GM21737 (cell line): ENCODE data around the gene RCAN3.
"Not testable (repeated sequence)": the region's sequence is repeated elsewhere in the genome, so short reads cannot be mapped to it uniquely, and the experiment has no call there.

ENCODE experiments used
- ATAC-seq: cut with Tn5 transposase; IDR thresholded peaks from one replicate; pipeline ENCODE4 v1.9.1; 2021; ENCODE audit warnings: mild to moderate bottlenecking, moderate library complexity; ENCODE audit not compliant: unreplicated experiment

The RCAN3 gene

GRCh38 chr1:24508911-24509310 lies 6.3 kb downstream of the RCAN3 start:
- no peak for ATAC-seq

GRCh38 chr1:24513706-24514105 lies 11.1 kb downstream of the RCAN3 start:
- no peak for ATAC-seq

GRCh38 chr1:24514946-24515345 lies 12.3 kb downstream of the RCAN3 start:
- ATAC-seq, result no peak

DNA sequence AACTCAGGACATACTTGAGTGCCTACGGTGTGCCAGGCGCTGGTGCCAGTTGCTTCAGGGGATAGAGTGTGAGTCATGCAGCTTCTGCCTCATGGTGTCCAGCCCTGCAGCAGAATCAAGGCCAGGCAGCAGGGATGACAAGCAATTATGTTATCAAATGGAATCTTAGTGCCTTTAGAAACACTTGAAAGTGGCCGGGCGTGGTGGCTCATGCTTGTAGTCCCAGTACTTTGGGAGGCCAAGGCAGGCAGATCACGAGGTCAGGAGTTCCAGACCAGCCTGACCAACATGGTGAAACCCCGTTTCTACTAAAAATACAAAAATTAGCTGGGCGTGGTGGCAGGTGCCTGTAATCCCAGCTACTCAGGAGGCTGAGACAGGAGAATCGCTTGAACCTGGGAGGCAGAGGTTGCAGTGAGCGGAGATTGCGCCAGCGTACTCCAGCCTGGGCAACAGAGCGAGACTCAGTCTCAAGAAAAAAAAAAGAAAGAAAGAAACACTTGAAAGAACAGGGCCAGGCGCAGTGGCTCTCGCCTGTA lies 13.1 kb downstream of the RCAN3 start:
- ATAC-seq, result not testable (repeated sequence)

DNA sequence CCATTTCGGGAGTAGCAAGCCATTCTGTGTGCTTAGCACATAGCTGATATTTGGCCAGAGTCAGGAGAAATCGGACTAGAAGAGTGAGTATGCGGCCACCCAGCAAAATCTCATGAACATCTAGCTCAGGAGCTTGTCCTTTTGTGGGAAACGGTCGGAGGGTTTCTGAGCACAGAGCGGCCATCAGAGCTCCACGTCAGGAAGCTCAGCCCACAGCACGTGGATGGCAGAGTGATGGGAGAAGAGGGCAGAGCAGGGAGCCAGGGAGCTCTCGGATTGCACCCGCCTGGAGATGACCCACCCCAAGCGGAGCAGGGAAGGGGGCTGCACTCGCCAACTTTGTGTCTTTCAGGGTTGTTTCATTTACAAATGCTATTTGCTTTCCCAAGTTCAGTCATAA lies 13.9 kb downstream of the RCAN3 start:
- no peak for ATAC-seq

GRCh38 chr1:24517898-24518297 lies 15.3 kb downstream of the RCAN3 start:
- ATAC-seq, result no peak

GRCh38 chr1:24520282-24520681 lies 17.6 kb downstream of the RCAN3 start:
- not testable (repeated sequence) for ATAC-seq

- no peak for ATAC-seq
These were observed 23.0 kb downstream of the RCAN3 start for GRCh38 chr1:24525606-24526005.

DNA sequence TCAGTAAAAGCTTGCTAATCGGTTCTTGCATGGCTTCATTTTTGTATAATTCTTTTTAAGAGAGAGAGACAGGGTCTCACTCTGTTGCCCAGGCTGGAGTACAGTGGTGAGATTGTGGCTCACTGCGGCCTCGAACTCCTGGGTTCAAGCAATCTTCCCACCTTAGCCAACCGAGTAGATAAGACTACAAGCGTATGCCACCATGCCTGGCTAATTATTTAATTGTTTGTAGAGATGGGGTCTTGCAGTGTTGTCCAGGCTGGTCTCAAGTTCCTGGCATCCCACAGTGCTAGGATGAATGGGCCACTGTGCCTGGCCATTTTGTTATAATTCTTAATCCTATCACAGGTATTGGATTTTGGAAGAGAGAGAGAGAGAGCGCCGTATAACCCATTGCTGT lies 23.4 kb downstream of the RCAN3 start:
- no peak for ATAC-seq

DNA sequence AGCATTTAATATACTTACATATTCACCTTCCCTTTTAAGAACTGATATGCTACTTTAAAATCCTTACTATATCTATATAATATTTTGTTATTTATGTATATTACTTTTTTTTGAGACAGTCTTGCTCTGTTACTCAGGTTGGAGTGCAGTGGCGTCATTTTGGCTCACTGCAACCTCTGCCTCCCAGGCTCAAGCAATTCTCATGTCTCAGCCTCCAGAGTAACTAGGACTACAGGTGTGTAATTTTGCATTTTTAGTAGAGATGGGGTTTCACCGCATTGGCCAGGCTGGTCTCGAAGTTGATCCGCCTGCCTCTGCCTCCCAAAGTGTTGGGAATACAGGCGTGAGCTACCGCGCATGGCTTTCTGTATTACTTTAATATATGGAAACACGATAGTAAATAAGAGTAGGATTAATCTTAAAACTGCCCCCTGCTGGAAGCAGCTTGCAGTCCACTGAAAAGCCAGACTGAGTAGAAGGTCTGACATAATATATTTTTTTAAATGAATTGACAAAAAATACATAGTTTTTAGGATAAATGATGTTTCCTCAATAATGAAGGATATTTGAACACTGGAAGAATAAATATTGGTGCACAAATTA lies 24.4 kb downstream of the RCAN3 start:
- ATAC-seq, result no peak

DNA sequence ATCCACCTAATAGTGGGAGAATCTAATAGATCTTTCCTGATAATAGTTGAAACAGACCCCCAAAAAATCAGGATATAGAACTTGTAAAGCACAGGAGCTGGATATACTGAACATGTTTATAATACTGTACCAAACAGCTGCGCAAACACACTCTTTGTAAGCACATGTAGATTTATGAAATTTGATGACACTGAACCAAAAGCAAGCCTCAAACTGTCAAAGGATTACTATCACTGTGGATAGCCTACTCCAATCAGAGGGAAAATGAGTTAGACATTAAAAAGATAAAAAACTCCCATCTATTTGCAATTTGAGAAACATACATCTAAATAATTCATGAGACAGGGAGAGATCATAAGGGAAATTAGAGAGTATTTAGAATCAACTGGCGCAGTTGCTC lies 26.1 kb downstream of the RCAN3 start:
- no peak for ATAC-seq

DNA sequence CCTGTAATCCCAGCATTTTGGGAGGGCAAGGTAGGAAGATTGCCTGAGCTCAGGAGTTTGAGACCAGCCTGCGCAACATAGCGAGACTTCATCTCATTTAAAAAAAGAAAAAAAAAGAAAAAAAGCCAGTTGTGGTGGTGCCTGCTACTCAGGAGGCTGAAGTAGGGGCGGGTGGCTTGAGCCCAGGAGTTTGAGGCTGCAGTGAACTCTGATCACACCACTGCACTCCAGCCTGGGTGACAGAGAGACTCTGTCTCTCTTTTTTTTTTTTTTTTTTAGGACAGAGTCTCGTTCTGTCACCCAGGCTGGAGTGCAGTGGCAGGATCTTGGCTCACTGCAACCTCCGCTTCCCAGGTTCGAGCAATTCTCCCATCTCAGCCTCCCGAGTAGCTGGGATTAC lies 26.7 kb downstream of the RCAN3 start:
- ATAC-seq, result not testable (repeated sequence)

DNA sequence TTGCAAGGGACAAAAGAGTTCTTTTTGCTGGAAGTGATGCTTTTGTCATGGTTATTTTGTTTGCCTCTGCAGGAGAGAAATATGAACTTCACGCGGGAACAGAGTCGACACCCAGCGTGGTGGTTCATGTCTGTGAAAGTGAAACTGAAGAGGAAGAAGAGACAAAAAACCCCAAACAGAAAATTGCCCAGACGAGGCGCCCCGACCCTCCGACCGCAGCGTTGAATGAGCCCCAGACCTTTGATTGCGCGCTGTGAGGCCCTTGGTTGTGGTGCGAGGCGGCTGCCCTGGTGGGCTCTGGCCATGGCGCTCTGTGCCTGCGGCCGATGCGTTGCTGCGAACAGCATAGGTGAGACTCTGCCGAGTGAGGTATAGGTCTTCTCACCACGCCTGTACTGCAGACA lies 32.4 kb downstream of the RCAN3 start:
- no peak for ATAC-seq

DNA sequence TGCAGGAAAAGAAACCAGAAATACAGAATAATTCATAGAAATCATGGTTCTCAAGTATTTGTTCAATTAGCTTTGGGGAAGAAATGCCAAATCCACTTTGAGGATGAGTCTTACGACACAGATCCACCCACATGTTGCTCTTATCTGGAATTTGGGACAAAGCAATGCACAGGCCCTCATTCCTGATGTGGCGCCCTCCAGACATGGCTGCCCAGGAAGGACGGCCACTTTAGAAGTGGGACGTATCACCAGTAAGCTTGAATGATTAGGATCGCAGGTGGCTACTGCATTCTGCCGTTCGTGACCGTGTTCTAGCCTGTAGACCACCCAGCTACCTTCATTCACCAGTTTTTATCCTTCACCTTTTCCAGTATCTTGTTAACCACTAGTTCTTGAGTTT lies 33.1 kb downstream of the RCAN3 start:
- ATAC-seq, result no peak

GRCh38 chr1:24536391-24536840 lies 33.8 kb downstream of the RCAN3 start:
- ATAC-seq, result no peak

- ATAC-seq, result no peak
These were observed 37.6 kb downstream of the RCAN3 start for GRCh38 chr1:24540051-24540905.

GRCh38 chr1:24540906-24541710 lies 38.5 kb downstream of the RCAN3 start:
- ATAC-seq, result no peak

DNA sequence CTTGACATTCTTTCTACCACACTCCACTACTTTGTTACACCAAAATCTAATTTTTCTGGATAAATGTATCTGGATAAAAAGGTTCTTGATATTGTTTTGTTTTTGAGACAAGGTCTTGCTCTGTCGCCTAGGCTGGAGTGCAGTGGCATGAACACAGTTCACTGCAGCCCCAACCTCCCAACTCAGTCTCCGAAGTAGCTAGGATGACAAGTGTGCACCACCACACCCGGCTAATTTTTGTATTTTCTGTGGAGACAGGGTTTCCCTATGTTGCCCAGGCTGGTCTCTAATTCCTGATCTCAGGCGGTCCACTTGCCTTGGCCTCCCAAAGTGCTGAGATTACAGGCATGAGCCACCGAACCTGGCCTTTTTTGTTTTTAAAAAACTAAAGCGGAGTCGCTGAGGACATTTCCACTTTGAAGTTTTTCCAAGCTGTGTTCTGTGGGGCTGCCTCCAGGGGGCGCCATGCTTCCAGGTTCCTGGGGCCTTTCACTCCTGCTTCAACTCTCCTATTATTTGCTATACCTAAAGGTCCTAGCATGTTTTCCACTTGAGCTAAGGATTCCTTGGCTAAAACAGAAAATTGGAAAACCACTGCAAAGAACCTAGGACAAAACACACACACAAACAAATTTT lies 39.2 kb downstream of the RCAN3 start:
- ATAC-seq, result no peak

DNA sequence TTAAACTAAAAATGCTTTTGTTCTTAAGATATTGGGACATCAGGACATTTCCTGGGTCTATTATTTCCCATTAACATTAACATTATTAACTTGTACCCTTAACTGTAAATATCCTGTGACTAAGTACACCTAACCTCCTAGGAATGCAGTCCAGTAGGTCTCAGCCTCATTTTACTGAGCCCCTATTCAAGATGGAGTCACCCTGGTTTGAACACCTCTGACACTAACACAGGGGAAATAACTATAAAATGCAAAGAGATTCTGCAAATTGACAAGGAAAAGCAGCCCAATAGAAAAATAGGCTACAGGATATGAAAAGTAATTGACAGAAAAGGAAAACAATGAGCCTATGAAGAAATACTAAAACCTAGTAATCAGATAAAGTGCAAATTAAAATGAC lies 41.6 kb downstream of the RCAN3 start:
- no peak for ATAC-seq

DNA sequence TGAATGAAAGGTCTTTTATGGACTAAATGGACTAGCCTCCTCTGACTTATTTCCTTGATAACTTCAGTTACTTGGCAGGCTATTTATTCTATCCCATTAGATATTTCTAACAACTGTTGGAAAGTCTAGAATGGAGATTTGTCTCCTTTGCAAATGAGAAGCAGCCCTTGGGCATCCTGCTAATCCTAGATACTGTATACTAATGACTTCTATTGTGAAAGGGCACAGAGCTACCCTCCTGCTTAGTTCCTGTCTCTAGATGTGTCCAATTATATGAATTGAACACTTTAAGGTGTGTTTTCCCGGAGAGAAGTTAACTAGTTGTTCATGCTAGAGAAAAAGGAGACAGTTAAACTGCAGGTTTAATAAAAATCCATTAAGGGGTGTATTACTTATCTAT lies 43.0 kb downstream of the RCAN3 start:
- ATAC-seq, result no peak

DNA sequence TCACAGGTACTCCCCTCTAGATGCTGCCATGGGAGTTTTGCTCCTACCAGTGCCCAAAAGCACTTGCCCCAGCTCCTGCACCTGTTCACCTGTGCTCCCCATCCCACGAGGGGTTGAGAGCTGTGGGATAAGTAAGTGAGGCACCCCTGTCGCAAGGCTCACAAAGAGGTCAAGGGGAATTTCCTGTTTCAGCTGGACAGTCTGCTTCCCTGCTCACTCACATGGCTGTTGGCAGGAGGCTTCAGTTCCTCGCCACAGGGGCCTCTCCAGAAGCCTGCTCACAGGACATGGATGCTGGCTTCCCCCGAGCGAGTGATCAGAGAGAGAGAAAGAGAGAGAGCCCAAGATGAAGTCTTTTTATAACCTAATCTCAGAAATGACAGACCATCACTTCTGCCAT lies 44.6 kb downstream of the RCAN3 start:
- no peak for ATAC-seq
